ENCODE measurements around the gene RAPGEF1.

RAPGEF1 gene

DNA sequence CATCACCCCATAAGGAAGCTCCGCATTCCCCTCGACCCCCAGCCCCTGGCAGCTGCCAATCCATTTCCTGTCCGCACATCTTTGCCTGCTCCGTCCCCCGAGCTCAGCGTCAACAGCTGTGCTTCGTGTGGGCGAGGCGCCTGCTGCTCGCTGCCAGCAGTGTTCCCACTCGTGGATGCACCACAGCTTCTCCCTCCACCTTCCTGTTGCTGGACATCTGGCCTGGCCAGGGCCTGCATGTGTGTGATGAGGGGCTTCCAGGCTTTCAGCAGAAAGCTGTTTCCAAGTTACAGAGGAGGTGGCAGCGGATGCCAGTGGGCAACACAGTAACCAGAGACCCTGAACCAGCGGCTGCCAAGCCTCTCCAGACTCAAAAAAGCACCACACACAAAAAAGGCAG, 108.6 kb downstream of the RAPGEF1 start:
- no peak for DNase-seq (ENCODE audit: low read depth)
- no peak for TF ChIP-seq POLR2A (IDR thresholded peaks at IDR 0.05; ENCODE audit: extremely low read depth, insufficient read length)
- TF ChIP-seq MYC (IDR thresholded peaks at IDR 0.05; ENCODE audit: low read depth, low read length): no peak
- TF ChIP-seq, protein P1, sequence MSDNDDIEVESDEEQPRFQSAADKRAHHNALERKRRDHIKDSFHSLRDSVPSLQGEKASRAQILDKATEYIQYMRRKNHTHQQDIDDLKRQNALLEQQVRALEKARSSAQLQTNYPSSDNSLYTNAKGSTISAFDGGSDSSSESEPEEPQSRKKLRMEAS (IDR thresholded peaks at IDR 0.05; ENCODE audit: low read depth, low read length): no peak
- TF ChIP-seq, protein P2, sequence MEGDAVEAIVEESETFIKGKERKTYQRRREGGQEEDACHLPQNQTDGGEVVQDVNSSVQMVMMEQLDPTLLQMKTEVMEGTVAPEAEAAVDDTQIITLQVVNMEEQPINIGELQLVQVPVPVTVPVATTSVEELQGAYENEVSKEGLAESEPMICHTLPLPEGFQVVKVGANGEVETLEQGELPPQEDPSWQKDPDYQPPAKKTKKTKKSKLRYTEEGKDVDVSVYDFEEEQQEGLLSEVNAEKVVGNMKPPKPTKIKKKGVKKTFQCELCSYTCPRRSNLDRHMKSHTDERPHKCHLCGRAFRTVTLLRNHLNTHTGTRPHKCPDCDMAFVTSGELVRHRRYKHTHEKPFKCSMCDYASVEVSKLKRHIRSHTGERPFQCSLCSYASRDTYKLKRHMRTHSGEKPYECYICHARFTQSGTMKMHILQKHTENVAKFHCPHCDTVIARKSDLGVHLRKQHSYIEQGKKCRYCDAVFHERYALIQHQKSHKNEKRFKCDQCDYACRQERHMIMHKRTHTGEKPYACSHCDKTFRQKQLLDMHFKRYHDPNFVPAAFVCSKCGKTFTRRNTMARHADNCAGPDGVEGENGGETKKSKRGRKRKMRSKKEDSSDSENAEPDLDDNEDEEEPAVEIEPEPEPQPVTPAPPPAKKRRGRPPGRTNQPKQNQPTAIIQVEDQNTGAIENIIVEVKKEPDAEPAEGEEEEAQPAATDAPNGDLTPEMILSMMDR (IDR thresholded peaks at IDR 0.05; ENCODE audit: low read depth, low read length): no peak
- H3K4me3 ChIP-seq (ENCODE audit: low read depth, low read length): no peak overlapping the region

DNA sequence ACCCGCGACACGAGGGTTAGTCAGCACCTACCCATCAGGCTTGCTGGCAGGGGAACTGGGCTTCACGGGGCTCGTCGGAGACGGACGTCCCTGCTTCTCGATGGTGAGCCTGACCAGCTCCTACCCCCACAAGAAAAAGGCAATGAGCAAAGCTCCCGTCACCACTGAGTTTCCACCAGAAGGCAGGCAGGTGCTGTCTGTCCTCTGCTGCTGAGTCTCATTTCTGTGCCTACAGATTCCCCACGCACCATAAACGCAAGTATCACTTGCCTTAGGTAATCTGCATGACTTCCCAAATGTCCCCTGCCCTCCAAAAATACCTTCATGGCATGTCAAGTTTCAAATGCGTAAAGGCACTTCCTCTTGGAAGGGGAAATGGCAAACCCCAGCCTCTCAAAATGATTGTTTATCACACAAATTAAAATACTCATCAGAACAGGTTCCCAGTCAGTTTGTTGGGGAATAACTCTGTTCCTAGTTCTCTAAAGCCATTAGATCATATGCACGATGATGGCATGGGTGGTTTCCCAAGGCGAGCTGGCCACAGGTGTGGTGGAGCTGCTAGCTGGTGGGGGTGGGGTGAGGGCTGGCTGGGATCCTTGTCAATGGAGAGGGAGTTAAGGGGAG, 109.6 kb downstream of the RAPGEF1 start:
- TF ChIP-seq, protein P1 (IDR thresholded peaks at IDR 0.05; ENCODE audit: low read depth, low read length): no peak
- no peak for TF ChIP-seq MYC (IDR thresholded peaks at IDR 0.05; ENCODE audit: low read depth, low read length)
- TF ChIP-seq, protein P2 (IDR thresholded peaks at IDR 0.05; ENCODE audit: low read depth, low read length): no peak
- no peak for TF ChIP-seq POLR2A (IDR thresholded peaks at IDR 0.05; ENCODE audit: extremely low read depth, insufficient read length)
- no peak overlapping the region for H3K4me3 ChIP-seq (ENCODE audit: low read depth, low read length)
- DNase-seq (ENCODE audit: low read depth): no peak

DNA sequence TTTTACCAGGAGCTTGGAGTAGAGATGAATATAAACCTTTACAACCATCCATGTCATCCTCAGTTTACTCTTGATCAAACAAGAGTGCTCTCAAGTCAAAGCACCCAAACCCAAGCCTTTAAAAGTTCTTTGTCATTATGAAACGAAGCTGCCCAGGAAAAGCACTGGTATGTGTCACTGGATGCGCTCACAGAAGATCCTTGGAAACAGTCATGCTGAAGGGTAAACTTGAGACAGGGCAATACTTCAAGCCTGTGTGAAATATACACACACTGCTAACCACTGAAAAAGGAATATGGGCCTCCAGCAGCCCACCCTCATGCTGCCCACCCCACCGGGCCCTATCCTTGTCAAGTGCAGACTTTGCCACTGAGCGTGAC, 110.1 kb downstream of the RAPGEF1 start:
- DNase-seq (ENCODE audit: low read depth): no peak
- TF ChIP-seq MYC (IDR thresholded peaks at IDR 0.05; ENCODE audit: low read depth, low read length) (no peak), POLR2A (IDR thresholded peaks at IDR 0.05; ENCODE audit: extremely low read depth, insufficient read length) (no peak)
- no peak overlapping the region for H3K4me3 ChIP-seq (ENCODE audit: low read depth, low read length)

GRCh38 chr9:131629226-131629500, 110.7 kb downstream of the RAPGEF1 start:
- H3K4me3 ChIP-seq (ENCODE audit: low read depth, low read length): no peak overlapping the region
- no peak for DNase-seq (ENCODE audit: low read depth)
- TF ChIP-seq, protein P2 (IDR thresholded peaks at IDR 0.05; ENCODE audit: low read depth, low read length): no peak
- TF ChIP-seq POLR2A (IDR thresholded peaks at IDR 0.05; ENCODE audit: extremely low read depth, insufficient read length) (no peak), MYC (IDR thresholded peaks at IDR 0.05; ENCODE audit: low read depth, low read length) (no peak)
- TF ChIP-seq, protein P1 (IDR thresholded peaks at IDR 0.05; ENCODE audit: low read depth, low read length): no peak

DNA sequence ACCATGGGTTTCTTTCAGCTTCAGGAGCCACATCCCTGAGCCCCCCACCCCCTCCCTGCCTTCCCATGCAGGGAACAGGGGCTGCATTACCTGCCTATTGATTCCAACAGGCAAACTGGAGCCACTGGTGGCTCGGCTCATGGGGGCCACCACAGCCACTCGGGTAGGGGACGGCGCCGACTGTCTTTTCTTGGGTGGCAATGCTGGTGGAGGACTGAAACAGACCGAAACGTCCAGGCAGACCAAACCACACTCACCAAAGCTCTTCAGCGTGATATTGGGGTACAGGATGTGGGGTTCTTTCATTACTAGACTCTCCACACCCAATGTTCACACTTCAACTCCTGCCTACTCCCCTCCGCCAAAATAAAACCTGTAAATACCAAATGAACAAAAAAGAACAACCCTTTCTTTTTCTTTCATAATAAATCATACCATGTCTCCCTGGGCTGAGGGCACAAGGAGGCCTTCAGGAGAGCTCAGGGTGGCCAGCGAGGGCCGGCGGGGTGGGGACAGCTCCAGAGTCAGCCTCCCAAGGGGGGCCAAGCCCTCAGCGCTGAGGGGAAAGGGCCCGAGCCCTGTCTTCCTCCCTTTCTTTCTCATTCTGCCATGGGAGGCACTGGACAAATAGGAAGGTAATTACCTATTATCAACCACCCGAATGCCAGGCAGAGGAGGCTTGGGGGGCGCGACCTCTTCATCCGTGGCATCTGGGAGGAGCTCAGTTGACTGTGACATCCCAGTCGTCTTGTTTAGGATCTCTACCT, 111.2 kb downstream of the RAPGEF1 start:
- no peak for TF ChIP-seq POLR2A (IDR thresholded peaks at IDR 0.05; ENCODE audit: extremely low read depth, insufficient read length)
- TF ChIP-seq MYC (IDR thresholded peaks at IDR 0.05; ENCODE audit: low read depth, low read length): no peak
- TF ChIP-seq, protein P1 (IDR thresholded peaks at IDR 0.05; ENCODE audit: low read depth, low read length): no peak
- no peak overlapping the region for H3K4me3 ChIP-seq (ENCODE audit: low read depth, low read length)
- no peak for DNase-seq (ENCODE audit: low read depth)

GRCh38 chr9:131627648-131628458, 112.0 kb downstream of the RAPGEF1 start:
- TF ChIP-seq MYC (IDR thresholded peaks at IDR 0.05; ENCODE audit: low read depth, low read length) (no peak), POLR2A (IDR thresholded peaks at IDR 0.05; ENCODE audit: extremely low read depth, insufficient read length) (no peak)
- TF ChIP-seq, protein P1 (IDR thresholded peaks at IDR 0.05; ENCODE audit: low read depth, low read length): no peak
- TF ChIP-seq, protein P2 (IDR thresholded peaks at IDR 0.05; ENCODE audit: low read depth, low read length): no peak
- H3K4me3 ChIP-seq (ENCODE audit: low read depth, low read length): no peak overlapping the region
- peak; percentile 56 for DNase-seq (ENCODE audit: low read depth)
